ENCODE results near the gene ZNF543.
"Not testable (repeated sequence)": the region's sequence is repeated elsewhere in the genome, so short reads cannot be mapped to it uniquely, and the experiment has no call there.

The ZNF543 gene

GRCh38 chr19:57321751-57322150 is 1.5 kb downstream of the ZNF543 start:
- no peak for DNase-seq

- DNase-seq, result no peak
Measured at GRCh38 chr19:57324992-57325391, 4.7 kb downstream of the ZNF543 start.

- no peak for DNase-seq
Measured at GRCh38 chr19:57327993-57328392, 7.7 kb downstream of the ZNF543 start.

GRCh38 chr19:57334191-57334590 is 13.9 kb downstream of the ZNF543 start:
- DNase-seq, result no peak

GRCh38 chr19:57338877-57339276 is 18.6 kb downstream of the ZNF543 start:
- DNase-seq, result no peak

- no peak for DNase-seq
Measured at GRCh38 chr19:57342582-57342981, 22.3 kb downstream of the ZNF543 start.

- DNase-seq, result no peak
Measured at GRCh38 chr19:57348136-57348535, 27.9 kb downstream of the ZNF543 start.

- DNase-seq, result peak; percentile 94 to 97
Measured at GRCh38 chr19:57350877-57351805, 30.9 kb downstream of the ZNF543 start, which contains the start of gene ZNF304. TSS of gene ZNF304 (plus strand) at chr19:57351271. CDS start at chr19:57351665, 394 bp downstream.

GRCh38 chr19:57351867-57352266 is 31.6 kb downstream of the ZNF543 start:
- DNase-seq, result no peak

GRCh38 chr19:57355916-57356315 is 35.6 kb downstream of the ZNF543 start:
- DNase-seq, result no peak

- DNase-seq, result no peak
Measured at GRCh38 chr19:57357406-57357805, 37.1 kb downstream of the ZNF543 start.

GRCh38 chr19:57359300-57359699 is 39.0 kb downstream of the ZNF543 start:
- DNase-seq, result no peak

- DNase-seq, result no peak
Measured at GRCh38 chr19:57362419-57362818, 42.1 kb downstream of the ZNF543 start.

- peak; percentile 98 for DNase-seq
Measured at GRCh38 chr19:57362997-57363687, 42.9 kb downstream of the ZNF543 start, which contains the start of the genes TRAPPC2B and ZNF547. TSS of gene TRAPPC2B (plus strand) at chr19:57363551. CDS start at chr19:57364834, 1,283 bp downstream. TSS of gene ZNF547 (plus strand) at chr19:57363551. CDS start at chr19:57368556, 5,005 bp downstream.

GRCh38 chr19:57363688-57364181 is 43.5 kb downstream of the ZNF543 start:
- no peak for DNase-seq

GRCh38 chr19:57366776-57367175 is 46.5 kb downstream of the ZNF543 start:
- no peak for DNase-seq

GRCh38 chr19:57374179-57374578 is 53.9 kb downstream of the ZNF543 start:
- no peak for DNase-seq

GRCh38 chr19:57374647-57375046 is 54.4 kb downstream of the ZNF543 start:
- not testable (repeated sequence) for DNase-seq

- no peak for DNase-seq
Measured at GRCh38 chr19:57376151-57376550, 55.9 kb downstream of the ZNF543 start.

- DNase-seq, result no peak
Measured at GRCh38 chr19:57377498-57378146, 57.4 kb downstream of the ZNF543 start.
